Stimulated activated CD8-positive, alpha-beta memory T cell treated with anti-CD3 and anti-CD28 coated beads, Interleukin-7, amount 100 ng/mL, for 4 hours (primary cell): Measurements from ENCODE around the gene FOSL2.

ENCODE experiments used
- DNase-seq, 2 donors: peaks; one replicate each; pipeline ENCODE4 v3.0.0-alpha.2; 2020; ENCODE audit warnings: low read depth in 2 of 2

The FOSL2 gene

GRCh38 chr2:28394997-28395333, 2.3 kb downstream of the FOSL2 start:
- DNase-seq, result no peak

DNA sequence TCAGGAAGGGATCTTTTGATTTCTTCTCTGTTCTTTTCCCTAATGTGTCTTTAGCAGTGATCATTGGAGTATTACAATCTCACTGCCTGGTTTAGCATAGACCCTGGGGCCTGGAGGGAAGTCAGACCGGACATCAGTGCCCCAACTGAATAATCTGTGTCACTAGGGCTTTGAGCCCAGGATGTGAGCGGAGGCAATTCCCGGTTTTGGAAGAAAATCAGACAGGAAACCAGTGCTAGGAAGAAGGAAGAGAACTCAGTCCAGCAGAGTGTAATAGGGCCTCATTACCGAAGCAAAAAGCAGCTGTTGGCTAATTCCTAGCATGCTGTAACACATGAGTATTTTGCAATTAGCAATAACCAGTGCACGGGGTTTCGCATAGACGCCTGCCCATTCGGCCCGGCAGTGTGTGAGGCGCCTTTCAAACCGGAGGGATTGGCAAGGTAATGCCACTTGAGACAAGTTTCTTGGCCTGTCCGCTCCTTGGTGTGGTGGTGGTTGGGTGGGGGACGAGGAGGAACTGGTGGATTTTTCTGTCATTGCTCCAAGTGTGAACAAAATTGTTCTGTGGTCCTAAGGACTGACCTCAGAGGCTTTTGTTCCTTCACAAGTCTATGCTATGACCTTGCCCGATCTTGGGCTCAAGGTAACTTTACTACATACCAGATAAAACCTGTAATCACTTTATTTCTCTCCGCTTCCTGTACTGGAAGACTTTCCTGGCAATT, 2.8 kb downstream of the FOSL2 start:
- DNase-seq, result no peak

GRCh38 chr2:28397043-28397381, 4.4 kb downstream of the FOSL2 start:
- no peak for DNase-seq

DNA sequence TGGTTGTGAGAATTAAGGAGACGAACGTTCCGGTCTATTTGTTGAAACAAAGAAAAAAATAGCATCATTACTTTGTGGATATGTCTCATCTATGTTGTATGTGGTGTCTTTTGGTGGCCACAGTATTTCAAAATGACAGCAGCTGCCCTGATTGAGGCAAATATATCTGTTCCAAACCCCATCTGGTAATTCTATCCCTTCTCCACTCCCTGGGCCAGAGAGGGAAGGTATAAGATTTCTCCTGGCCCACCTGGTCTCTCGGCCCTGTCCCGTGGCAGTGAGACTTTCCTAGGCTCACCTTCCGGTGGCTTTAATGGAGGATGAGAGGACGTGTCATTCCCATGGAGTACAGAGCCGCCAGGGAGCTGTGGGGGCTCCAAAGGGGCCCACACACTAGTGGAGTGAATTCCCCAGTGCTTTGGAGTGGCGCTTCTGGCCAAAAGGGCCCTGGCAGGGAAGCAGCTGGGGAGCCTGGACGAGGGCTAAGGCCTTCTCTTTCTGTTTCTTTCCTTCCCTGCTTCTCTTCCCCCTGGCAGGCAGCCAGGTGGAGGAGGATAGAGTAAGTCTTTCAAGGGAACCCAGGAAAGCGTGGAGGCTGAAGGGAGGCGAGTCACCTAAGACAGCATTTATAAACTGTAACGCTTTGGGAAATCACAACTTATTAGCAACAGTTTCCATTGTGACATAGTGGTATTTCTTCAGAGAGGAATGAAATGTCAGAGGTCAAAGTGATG, 5.6 kb downstream of the FOSL2 start:
- no peak for DNase-seq

GRCh38 chr2:28399289-28399688, 6.6 kb downstream of the FOSL2 start:
- no peak for DNase-seq

DNA sequence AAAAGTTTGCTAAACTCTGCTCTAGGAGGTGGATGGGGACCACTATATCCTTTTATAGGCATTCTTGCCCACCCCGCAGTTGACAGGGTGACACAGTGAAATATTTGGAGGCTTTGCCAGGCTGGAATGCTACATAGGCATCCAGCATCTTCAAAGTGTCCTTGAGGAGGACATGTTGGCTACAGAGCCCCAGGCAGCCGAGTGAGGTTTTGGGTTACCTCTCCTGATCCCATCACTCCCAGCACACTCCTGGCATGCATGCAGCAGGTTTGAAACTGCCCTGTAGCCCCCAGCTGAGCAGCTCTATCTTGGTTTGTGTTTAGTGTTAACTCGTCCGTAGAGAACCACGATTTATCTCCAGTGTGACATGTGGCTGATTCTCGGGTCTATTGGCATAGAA, 7.3 kb downstream of the FOSL2 start:
- DNase-seq, result no peak

GRCh38 chr2:28400419-28400818, 7.8 kb downstream of the FOSL2 start:
- no peak for DNase-seq

GRCh38 chr2:28400921-28401320, 8.3 kb downstream of the FOSL2 start:
- DNase-seq, result no peak

- no peak for DNase-seq
Observed at GRCh38 chr2:28401411-28401810, 8.8 kb downstream of the FOSL2 start.

GRCh38 chr2:28401948-28402550, 9.4 kb downstream of the FOSL2 start:
- DNase-seq, result no peak

DNA sequence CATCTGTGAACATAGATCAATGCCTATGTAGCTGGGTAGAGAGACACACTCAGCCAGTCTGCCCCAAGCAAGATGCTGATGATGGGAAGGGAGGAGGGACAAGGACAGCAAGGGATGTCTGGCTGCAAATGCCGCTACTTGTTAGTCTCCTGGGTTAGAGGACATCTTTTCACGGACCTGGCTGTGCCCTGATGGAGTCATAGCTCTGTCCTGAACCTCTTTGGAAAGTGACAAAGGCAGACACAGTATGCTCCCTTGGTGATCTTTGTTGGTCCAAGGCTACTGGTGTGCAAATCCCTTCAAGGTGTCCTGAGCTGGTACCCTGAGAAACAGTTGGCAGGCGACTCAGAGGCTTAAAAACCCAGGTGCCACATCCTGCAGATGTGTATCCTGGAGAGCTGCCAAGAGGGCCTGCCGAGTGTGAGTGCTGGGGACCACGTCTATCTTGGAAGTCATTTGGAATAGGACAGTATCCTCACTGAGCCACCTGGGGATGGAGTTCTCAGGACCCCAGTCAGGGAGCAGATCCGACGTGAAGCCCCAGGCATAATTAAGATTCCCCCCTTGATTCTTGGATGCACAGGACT, 10.8 kb downstream of the FOSL2 start:
- DNase-seq, result no peak

GRCh38 chr2:28404086-28404485, 11.4 kb downstream of the FOSL2 start:
- DNase-seq, result no peak

GRCh38 chr2:28405537-28405936, 12.9 kb downstream of the FOSL2 start:
- no peak for DNase-seq

- peak; percentile 63 to 80 for DNase-seq
Observed at GRCh38 chr2:28406276-28407096, 13.8 kb downstream of the FOSL2 start.

DNA sequence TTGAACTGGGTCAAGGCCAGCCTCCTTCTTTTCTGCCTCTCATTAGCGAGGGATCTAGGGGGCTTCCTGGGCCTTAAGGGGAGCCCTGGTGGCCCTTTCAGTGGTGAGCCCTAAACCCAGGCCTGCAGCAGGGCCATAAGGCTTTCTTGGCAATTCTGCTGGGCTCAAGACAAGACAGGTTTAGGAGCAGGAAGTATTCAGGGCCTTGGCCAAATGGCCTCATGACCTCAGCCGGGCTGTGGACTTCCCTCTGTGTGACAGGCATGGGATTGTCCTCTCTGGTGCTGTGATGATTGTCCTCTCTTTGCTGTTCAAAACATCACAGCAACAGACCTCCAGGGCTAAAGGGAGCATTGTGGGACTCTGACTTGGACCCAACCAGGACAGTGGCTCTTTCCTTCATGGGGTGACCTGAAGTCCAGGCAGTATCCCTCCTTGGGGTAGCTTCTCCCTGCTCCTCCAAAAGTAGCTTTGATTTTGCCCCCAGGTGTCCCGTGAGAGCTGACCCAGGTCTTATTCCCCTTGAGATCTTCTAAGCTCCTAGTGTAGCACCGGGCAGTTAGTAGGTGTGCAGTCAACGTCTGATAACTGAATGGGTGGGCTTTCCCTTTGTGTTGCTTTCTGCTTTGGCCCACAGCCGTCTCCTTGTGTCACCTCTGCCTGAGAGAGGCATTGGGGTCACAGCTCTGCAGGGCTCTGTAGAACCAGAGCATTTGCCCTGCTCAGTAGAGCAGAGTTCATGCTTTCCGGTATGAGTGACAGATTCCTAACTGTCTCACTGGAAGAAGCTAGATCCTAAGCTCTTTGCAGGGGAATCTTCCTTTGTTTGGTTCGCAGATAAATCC, 14.7 kb downstream of the FOSL2 start:
- DNase-seq, result no peak

DNA sequence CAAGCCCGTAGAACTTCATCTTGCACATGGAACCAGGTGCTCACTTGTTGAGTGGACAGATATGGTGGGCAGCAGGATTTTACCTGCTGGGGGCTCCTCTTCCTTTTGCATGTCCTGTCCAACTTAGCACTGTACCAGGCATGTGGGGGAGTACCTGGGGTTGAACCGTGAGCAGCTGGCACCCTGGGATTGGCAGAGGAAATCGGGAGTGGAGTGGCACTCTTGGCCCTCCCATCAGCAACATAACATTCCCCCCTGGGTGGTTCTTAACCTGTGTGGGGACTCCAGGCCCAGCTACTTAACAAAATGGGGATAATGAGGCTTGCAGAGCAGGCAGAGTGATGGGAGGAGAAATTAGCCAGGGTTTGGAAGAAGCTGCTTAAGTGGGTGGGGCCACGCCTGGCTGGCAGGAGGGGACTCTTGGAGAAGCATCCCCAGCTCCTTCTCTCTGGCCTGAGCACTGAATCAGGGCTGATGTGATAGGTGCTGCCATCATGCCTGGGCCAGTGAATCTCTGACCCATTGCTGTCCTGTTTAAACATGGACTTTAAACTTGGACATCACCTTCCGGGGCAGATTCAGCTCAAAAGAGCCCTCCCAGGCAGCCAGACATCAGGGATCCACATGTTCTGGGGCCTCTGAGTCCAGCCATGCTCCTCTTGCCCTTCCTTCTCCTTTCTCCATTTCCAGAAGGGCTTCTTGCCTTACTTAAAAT, 15.5 kb downstream of the FOSL2 start:
- no peak for DNase-seq

DNA sequence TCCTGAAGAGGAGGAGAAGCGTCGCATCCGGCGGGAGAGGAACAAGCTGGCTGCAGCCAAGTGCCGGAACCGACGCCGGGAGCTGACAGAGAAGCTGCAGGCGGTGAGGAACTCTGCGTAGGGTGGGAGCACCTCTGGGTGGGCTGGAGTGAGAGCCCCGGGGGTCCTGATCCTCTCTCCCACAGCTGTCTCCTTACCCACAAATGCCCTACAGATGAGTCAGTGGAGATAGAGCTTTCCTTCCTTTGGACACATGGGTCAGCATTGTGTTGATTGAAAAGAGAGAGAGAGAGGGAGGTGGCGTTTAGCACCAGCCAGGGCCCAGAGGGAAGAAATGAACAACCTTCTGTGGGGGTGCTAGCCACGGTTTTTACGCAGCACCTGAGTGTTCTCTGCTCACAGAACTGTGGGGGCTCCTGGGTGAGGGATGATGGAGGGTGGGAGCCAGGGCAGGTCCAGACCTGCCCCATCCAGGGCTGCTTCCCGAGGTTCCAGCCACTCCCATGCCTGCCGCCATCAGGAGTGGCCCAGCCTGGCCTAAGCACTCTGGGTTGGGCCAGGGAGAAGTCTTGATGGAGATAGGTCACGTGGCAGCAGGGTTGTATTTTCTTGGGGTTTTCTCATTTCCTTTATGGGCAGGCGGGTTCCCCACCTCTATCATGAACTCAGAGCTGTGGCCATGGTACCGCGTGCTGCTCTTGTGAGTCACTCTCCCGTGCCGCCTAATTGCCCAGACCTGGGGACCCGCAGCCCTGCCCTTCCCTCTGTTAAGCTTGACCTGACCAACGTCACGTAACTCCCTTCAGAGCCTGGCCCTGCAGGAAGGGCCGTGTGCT, 16.3 kb downstream of the FOSL2 start:
- DNase-seq, result peak; percentile 67 to 75

DNA sequence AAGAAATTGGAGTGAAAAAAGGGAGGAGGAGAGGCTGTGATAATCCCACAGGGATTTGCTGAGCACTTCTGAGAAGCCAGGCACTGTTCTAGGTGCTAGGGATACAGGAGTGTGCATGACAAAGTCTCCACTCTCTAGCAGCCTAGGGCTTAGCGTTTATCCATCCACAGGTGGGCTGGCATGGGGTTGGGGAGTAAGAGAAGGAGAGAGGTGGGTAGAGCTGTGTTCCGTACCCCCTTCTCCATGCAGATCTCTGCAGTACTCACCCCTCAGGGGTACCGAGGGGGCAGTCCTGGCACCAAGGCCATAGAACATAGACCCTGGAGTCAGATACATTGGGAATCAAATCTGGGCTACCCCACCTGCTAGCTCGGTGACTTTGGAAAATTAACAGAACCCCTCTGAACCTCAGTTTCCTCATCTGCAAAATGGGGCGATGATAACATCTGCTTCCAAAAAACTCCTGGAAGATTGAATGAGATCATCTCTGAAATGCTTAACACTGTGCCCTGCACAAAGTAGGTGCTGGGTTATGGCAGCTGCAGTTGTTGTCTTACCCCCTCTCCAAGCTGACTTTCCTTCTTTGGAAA, 18.6 kb downstream of the FOSL2 start:
- DNase-seq, result no peak

- DNase-seq, result no peak
Observed at GRCh38 chr2:28411956-28412609, 19.4 kb downstream of the FOSL2 start.
